GM18499 (cell line): ENCODE results near the gene ERBB4.
A peak's percentile ranks its signal among the peaks of the same experiment; 100 is the strongest.
"Not testable (repeated sequence)": the region's sequence is repeated elsewhere in the genome, so short reads cannot be mapped to it uniquely, and the experiment has no call there.

Experiments used
- ATAC-seq: cut with Tn5 transposase; IDR thresholded peaks from one replicate; pipeline ENCODE4 v1.9.1; 2021; ENCODE audit warnings: moderate number of reproducible peaks; ENCODE audit not compliant: insufficient read depth, unreplicated experiment

Gene ERBB4

GRCh38 chr2:211568439-211568838, 970.2 kb downstream of the ERBB4 start:
- no peak for ATAC-seq

GRCh38 chr2:211564441-211564840, 974.2 kb downstream of the ERBB4 start:
- no peak for ATAC-seq

- no peak for ATAC-seq
Observed at GRCh38 chr2:211545582-211545981, 993.0 kb downstream of the ERBB4 start.

GRCh38 chr2:211534632-211535031, 1004.0 kb downstream of the ERBB4 start:
- ATAC-seq = no peak

- ATAC-seq = not testable (repeated sequence)
Observed at GRCh38 chr2:211524248-211524647, 1014.4 kb downstream of the ERBB4 start.

- ATAC-seq = no peak
Observed at GRCh38 chr2:211516537-211516936, 1022.1 kb downstream of the ERBB4 start.

- no peak for ATAC-seq
Observed at GRCh38 chr2:211514049-211514448, 1024.6 kb downstream of the ERBB4 start.

GRCh38 chr2:211513446-211513845, 1025.2 kb downstream of the ERBB4 start:
- ATAC-seq = no peak

GRCh38 chr2:211512806-211513205, 1025.8 kb downstream of the ERBB4 start:
- ATAC-seq = no peak

GRCh38 chr2:211503856-211504255, 1034.7 kb downstream of the ERBB4 start:
- ATAC-seq = peak; percentile 73

- ATAC-seq = no peak
Observed at GRCh38 chr2:211503198-211503597, 1035.4 kb downstream of the ERBB4 start.

GRCh38 chr2:211498551-211499205, 1039.9 kb downstream of the ERBB4 start:
- no peak for ATAC-seq

- ATAC-seq = no peak
Observed at GRCh38 chr2:211495339-211495738, 1043.3 kb downstream of the ERBB4 start.

- ATAC-seq = no peak
Observed at GRCh38 chr2:211494536-211494935, 1044.1 kb downstream of the ERBB4 start.

GRCh38 chr2:211494085-211494484, 1044.5 kb downstream of the ERBB4 start:
- ATAC-seq = no peak

- no peak for ATAC-seq
Observed at GRCh38 chr2:211487733-211488132, 1050.9 kb downstream of the ERBB4 start.

- ATAC-seq = no peak
Observed at GRCh38 chr2:211479536-211480150, 1059.0 kb downstream of the ERBB4 start.

- ATAC-seq = no peak
Observed at GRCh38 chr2:211477537-211478275, 1060.9 kb downstream of the ERBB4 start.

GRCh38 chr2:211473116-211473515, 1065.5 kb downstream of the ERBB4 start:
- no peak for ATAC-seq

GRCh38 chr2:211469664-211470059, 1068.9 kb downstream of the ERBB4 start:
- no peak for ATAC-seq

GRCh38 chr2:211468877-211469663, 1069.5 kb downstream of the ERBB4 start:
- ATAC-seq = no peak
